NOMO-1 treated with dmso at 0.1 percent for 144 hours (cell line): ENCODE data around the gene PON3.

Source experiments
- DNase-seq: peaks from one replicate; lab custom pipeline; 2025; ENCODE audit not compliant: unreplicated experiment; lab: John Stamatoyannopoulos, UW

PON3 gene

GRCh38 chr7:95309951-95310350, 86.2 kb downstream of the PON3 start:
- no peak for DNase-seq
